ENCODE data around the gene EIF4A3. TPM values are rescaled to one million over a fixed set of nuclear protein-coding genes. Genes with fewer than 3 reads are reported as not detected.

Gene EIF4A3
- polyA plus RNA-seq, 1 of the 3 experiments (the other 2 are of a cell fraction), result 335 TPM

GRCh38 chr17:80133626-80133970, 13.3 kb downstream of the EIF4A3 start:
- no peak for TF ChIP-seq RAD21 (IDR thresholded peaks at IDR 0.05; ENCODE audit: low read length)
- TF ChIP-seq FOXJ3 (CRISPR knock-in tag; IDR thresholded peaks at IDR 0.05), result no peak
- TF ChIP-seq RXRA (IDR thresholded peaks at IDR 0.05; ENCODE audit: borderline replicate concordance, low read depth), result no peak
- TF ChIP-seq SIN3A (IDR thresholded peaks at IDR 0.05; ENCODE audit: borderline replicate concordance, low read depth, low read length), result no peak
- no peak for TF ChIP-seq RFX5 (IDR thresholded peaks at IDR 0.05; ENCODE audit: low read length)
- TF ChIP-seq FOXM1 (IDR thresholded peaks at IDR 0.05; ENCODE audit: low read depth), result no peak
- TF ChIP-seq JUND (IDR thresholded peaks at IDR 0.05), result no peak
- no peak for TF ChIP-seq FOSL2 (IDR thresholded peaks at IDR 0.05; ENCODE audit: borderline replicate concordance, low read depth)

DNA sequence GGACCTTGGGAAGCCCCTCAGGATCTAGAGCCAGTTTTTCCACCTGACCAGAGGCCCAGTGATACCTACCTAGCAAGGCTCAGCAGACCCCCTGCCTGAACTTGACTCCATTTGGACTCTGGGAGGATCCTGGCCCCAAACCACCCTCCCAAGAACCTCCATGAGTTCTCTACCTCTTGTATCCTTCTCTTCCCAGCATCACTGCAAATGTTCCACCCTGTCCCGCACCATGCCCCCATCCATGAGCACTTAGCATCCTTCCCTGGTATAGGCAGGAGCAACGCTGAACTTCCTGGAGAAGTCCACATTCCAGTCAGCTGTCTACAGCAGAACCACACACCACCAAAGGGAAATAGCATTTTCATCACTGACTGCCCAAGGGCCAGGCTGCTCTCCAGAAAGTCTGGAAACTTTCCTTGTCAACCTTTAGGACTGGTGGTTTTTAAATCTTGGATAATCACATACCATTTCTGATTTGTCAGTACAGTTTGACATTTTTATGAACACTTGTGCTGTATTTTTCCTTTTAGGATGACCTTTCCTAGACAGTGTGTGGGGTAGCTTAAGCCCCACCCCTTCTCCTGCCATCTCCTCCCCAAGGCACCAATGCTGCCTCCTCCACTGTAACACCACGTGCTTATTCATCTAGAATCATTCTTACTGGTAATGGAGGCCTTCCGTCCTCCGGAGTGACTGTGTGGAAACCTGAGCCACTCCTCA, 13.9 kb downstream of the EIF4A3 start:
- H2AFZ ChIP-seq (ENCODE audit: low read depth), result no peak overlapping the region
- H3K4me2 ChIP-seq, result no peak overlapping the region
- no peaks in the 10 kb centered on the region for H3K79me2 ChIP-seq (ENCODE audit: insufficient read depth)
- peaks cover 12% of the 10 kb centered on the region for H3F3A ChIP-seq (replicated peaks; ENCODE audit: insufficient read depth)
- POLR2A ChIA-PET, result interaction anchor here (0.7 to 1.5 kb wide), 2 partner anchors 13 to 35 kb away, joined by 3 to 4 read pairs; no protein-coding TSS in a partner anchor
- no peaks in the 10 kb centered on the region for H3K4me1 ChIP-seq (ENCODE audit: control insufficient read depth in 1 of 2, insufficient read depth in 2 of 2, low read depth in 1 of 2, low read length in 1 of 2)
- TF ChIP-seq MEF2A (IDR thresholded peaks at IDR 0.05; ENCODE audit: borderline replicate concordance, low read depth), result no peak
- TF ChIP-seq, protein P1, sequence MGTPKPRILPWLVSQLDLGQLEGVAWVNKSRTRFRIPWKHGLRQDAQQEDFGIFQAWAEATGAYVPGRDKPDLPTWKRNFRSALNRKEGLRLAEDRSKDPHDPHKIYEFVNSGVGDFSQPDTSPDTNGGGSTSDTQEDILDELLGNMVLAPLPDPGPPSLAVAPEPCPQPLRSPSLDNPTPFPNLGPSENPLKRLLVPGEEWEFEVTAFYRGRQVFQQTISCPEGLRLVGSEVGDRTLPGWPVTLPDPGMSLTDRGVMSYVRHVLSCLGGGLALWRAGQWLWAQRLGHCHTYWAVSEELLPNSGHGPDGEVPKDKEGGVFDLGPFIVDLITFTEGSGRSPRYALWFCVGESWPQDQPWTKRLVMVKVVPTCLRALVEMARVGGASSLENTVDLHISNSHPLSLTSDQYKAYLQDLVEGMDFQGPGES (IDR thresholded peaks at IDR 0.05; ENCODE audit: low read depth, low read length), result no peak
- TF ChIP-seq, protein P2, sequence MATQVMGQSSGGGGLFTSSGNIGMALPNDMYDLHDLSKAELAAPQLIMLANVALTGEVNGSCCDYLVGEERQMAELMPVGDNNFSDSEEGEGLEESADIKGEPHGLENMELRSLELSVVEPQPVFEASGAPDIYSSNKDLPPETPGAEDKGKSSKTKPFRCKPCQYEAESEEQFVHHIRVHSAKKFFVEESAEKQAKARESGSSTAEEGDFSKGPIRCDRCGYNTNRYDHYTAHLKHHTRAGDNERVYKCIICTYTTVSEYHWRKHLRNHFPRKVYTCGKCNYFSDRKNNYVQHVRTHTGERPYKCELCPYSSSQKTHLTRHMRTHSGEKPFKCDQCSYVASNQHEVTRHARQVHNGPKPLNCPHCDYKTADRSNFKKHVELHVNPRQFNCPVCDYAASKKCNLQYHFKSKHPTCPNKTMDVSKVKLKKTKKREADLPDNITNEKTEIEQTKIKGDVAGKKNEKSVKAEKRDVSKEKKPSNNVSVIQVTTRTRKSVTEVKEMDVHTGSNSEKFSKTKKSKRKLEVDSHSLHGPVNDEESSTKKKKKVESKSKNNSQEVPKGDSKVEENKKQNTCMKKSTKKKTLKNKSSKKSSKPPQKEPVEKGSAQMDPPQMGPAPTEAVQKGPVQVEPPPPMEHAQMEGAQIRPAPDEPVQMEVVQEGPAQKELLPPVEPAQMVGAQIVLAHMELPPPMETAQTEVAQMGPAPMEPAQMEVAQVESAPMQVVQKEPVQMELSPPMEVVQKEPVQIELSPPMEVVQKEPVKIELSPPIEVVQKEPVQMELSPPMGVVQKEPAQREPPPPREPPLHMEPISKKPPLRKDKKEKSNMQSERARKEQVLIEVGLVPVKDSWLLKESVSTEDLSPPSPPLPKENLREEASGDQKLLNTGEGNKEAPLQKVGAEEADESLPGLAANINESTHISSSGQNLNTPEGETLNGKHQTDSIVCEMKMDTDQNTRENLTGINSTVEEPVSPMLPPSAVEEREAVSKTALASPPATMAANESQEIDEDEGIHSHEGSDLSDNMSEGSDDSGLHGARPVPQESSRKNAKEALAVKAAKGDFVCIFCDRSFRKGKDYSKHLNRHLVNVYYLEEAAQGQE (IDR thresholded peaks at IDR 0.05; ENCODE audit: low read depth, low read length), result no peak
- no peak for TF ChIP-seq CHD2 (IDR thresholded peaks at IDR 0.05; ENCODE audit: low read length, partially characterized antibody)
- TF ChIP-seq FOXJ3 (CRISPR knock-in tag; IDR thresholded peaks at IDR 0.05), result no peak
- TF ChIP-seq POLR2AphosphoS5 (IDR thresholded peaks at IDR 0.05; ENCODE audit: low read depth, low read length), result no peak
- no peak for TF ChIP-seq NFIC (IDR thresholded peaks at IDR 0.05; ENCODE audit: borderline replicate concordance)
- TF ChIP-seq RXRA (IDR thresholded peaks at IDR 0.05; ENCODE audit: borderline replicate concordance, low read depth), result no peak
- no peak for TF ChIP-seq RFX5 (IDR thresholded peaks at IDR 0.05; ENCODE audit: low read length)
- no peak for TF ChIP-seq GABPA (IDR thresholded peaks at IDR 0.05; ENCODE audit: low read depth)
- no peak for TF ChIP-seq ELF1 (IDR thresholded peaks at IDR 0.05)
- no peak for TF ChIP-seq FOSL2 (IDR thresholded peaks at IDR 0.05; ENCODE audit: borderline replicate concordance, low read depth)
- no peak for TF ChIP-seq TCF12 (IDR thresholded peaks at IDR 0.05)
- no peak for TF ChIP-seq TAF1 (IDR thresholded peaks at IDR 0.05; ENCODE audit: borderline replicate concordance, low read depth, low read length)
- no peak for TF ChIP-seq RAD21 (IDR thresholded peaks at IDR 0.05; ENCODE audit: low read length)
- TF ChIP-seq SMC3 (IDR thresholded peaks at IDR 0.05; ENCODE audit: low read depth, low read length), result no peak
- no peak for TF ChIP-seq EP300 (IDR thresholded peaks at IDR 0.05; ENCODE audit: borderline replicate concordance in 1 of 2, low read depth in 1 of 2, low read length in 1 of 2)
- no peak for TF ChIP-seq JUND (IDR thresholded peaks at IDR 0.05)
- no peak overlapping the region for H3K9ac ChIP-seq
- H3K4me3 ChIP-seq (ENCODE audit: low read depth in 2 of 2, low read length in 1 of 2), result no peak overlapping the region
- no peaks in the 10 kb centered on the region for H3K27me3 ChIP-seq (ENCODE audit: insufficient read depth)
- H3K27ac ChIP-seq (ENCODE audit: low read depth in 2 of 2, low read length in 1 of 2), result no peak overlapping the region
- CTCF ChIA-PET, result interaction anchor here (1.1 to 1.3 kb wide), 2 partner anchors 32 to 50 kb away, joined by 3 to 4 read pairs; partner anchors contain the start of gene GAA
- no peaks in the 10 kb centered on the region for H4K20me1 ChIP-seq (ENCODE audit: insufficient read depth)
- no peak for DNase-seq
- 90% methylated on average over 5 of the region's 5 CpGs for WGBS (ENCODE audit: low lambda C conversion rate)
- peaks cover 46 to 51% of the 10 kb centered on the region in 2 experiments for H3K36me3 ChIP-seq (replicated peaks in 1 of 2; ENCODE audit: control insufficient read depth in 1 of 2, insufficient read depth in 2 of 2, low read length in 1 of 2)
- no peaks in the 10 kb centered on the region for H3K9me2 ChIP-seq
- no peaks in the 10 kb centered on the region for H3K9me3 ChIP-seq

More at GRCh38 chr17:80133626-80133970, 13.3 kb downstream of the EIF4A3 start:
- Histone ChIP-seq H3K36me3 (replicated peaks in 1 of 2; ENCODE audit: control insufficient read depth in 1 of 2, insufficient read depth in 2 of 2, low read length in 1 of 2) (peaks cover 50 to 56% of the 10 kb centered on the region in 2 experiments), H3K27ac (ENCODE audit: low read depth in 2 of 2, low read length in 1 of 2) (no peak overlapping the region), H3F3A (replicated peaks; ENCODE audit: insufficient read depth) (peaks cover 12% of the 10 kb centered on the region), H3K27me3 (ENCODE audit: insufficient read depth) (no peaks in the 10 kb centered on the region), H2AFZ (ENCODE audit: low read depth) (no peak overlapping the region), H3K9me3 (no peaks in the 10 kb centered on the region), H3K4me3 (ENCODE audit: low read depth in 2 of 2, low read length in 1 of 2) (no peak overlapping the region), H3K4me1 (ENCODE audit: control insufficient read depth in 1 of 2, insufficient read depth in 2 of 2, low read depth in 1 of 2, low read length in 1 of 2) (no peaks in the 10 kb centered on the region), H4K20me1 (ENCODE audit: insufficient read depth) (no peaks in the 10 kb centered on the region), H3K9me2 (no peaks in the 10 kb centered on the region), H3K9ac (no peak overlapping the region), H3K4me2 (no peak overlapping the region), H3K79me2 (ENCODE audit: insufficient read depth) (no peaks in the 10 kb centered on the region)
- no peak for DNase-seq
- CTCF ChIA-PET, result interaction anchor here (1.1 to 1.3 kb wide), 2 partner anchors 24 to 51 kb away, joined by 3 read pairs; no protein-coding TSS in a partner anchor
- 97% methylated on average over 6 of the region's 6 CpGs for WGBS (ENCODE audit: low lambda C conversion rate)
- POLR2A ChIA-PET, result interaction anchor here (0.7 to 1.5 kb wide), 2 partner anchors 13 to 34 kb away, joined by 3 to 4 read pairs; no protein-coding TSS in a partner anchor
